Measurements from ENCODE around the gene MEGF11.
"Not testable (repeated sequence)": the region's sequence is repeated elsewhere in the genome, so short reads cannot be mapped to it uniquely, and the experiment has no call there.

MEGF11 gene

GRCh38 chr15:66003129-66003528 is 250.4 kb downstream of the MEGF11 start:
- DNase-seq (ENCODE audit: low read depth, low spot score): not testable (repeated sequence)

- no peak for DNase-seq (ENCODE audit: low read depth, low spot score)
Measured at GRCh38 chr15:66001717-66002426, 251.7 kb downstream of the MEGF11 start.

- no peak for DNase-seq (ENCODE audit: low read depth, low spot score)
Measured at GRCh38 chr15:66001042-66001441, 252.5 kb downstream of the MEGF11 start.

GRCh38 chr15:65998486-65998885 is 255.1 kb downstream of the MEGF11 start:
- no peak for DNase-seq (ENCODE audit: low read depth, low spot score)

GRCh38 chr15:65996901-65997300 is 256.6 kb downstream of the MEGF11 start:
- no peak for DNase-seq (ENCODE audit: low read depth, low spot score)

GRCh38 chr15:65994832-65995231 is 258.7 kb downstream of the MEGF11 start:
- no peak for DNase-seq (ENCODE audit: low read depth, low spot score)

- no peak for DNase-seq (ENCODE audit: low read depth, low spot score)
Measured at GRCh38 chr15:65993762-65994161, 259.8 kb downstream of the MEGF11 start.

- no peak for DNase-seq (ENCODE audit: low read depth, low spot score)
Measured at GRCh38 chr15:65993236-65993635, 260.3 kb downstream of the MEGF11 start.

GRCh38 chr15:65991721-65992483 is 261.6 kb downstream of the MEGF11 start:
- DNase-seq (ENCODE audit: low read depth, low spot score): no peak

- no peak for DNase-seq (ENCODE audit: low read depth, low spot score)
Measured at GRCh38 chr15:65990298-65990981, 263.1 kb downstream of the MEGF11 start.

GRCh38 chr15:65987100-65987499 is 266.4 kb downstream of the MEGF11 start:
- DNase-seq (ENCODE audit: low read depth, low spot score): no peak

- DNase-seq (ENCODE audit: low read depth, low spot score): no peak
Measured at GRCh38 chr15:65986416-65986815, 267.1 kb downstream of the MEGF11 start.

- DNase-seq (ENCODE audit: low read depth, low spot score): no peak
Measured at GRCh38 chr15:65985387-65985786, 268.2 kb downstream of the MEGF11 start.

- no peak for DNase-seq (ENCODE audit: low read depth, low spot score)
Measured at GRCh38 chr15:65982627-65983322, 270.8 kb downstream of the MEGF11 start.

GRCh38 chr15:65981837-65982626 is 271.5 kb downstream of the MEGF11 start:
- peak; percentile 18 for DNase-seq (ENCODE audit: low read depth, low spot score)

GRCh38 chr15:65980824-65981456 is 272.6 kb downstream of the MEGF11 start:
- DNase-seq (ENCODE audit: low read depth, low spot score): no peak

- no peak for DNase-seq (ENCODE audit: low read depth, low spot score)
Measured at GRCh38 chr15:65979837-65980236, 273.7 kb downstream of the MEGF11 start.

- no peak for DNase-seq (ENCODE audit: low read depth, low spot score)
Measured at GRCh38 chr15:65979316-65979715, 274.2 kb downstream of the MEGF11 start.

- no peak for DNase-seq (ENCODE audit: low read depth, low spot score)
Measured at GRCh38 chr15:65978110-65978509, 275.4 kb downstream of the MEGF11 start.

GRCh38 chr15:65976196-65976595 is 277.4 kb downstream of the MEGF11 start:
- not testable (repeated sequence) for DNase-seq (ENCODE audit: low read depth, low spot score)

GRCh38 chr15:65971741-65971995 is 281.9 kb downstream of the MEGF11 start:
- no peak for DNase-seq (ENCODE audit: low read depth, low spot score)
